Activated CD8-positive, alpha-beta memory T cell treated with anti-CD3 and anti-CD28 coated beads, Interleukin-2, amount 10 ng/mL, durations not matched to agents 7 days and 5 days (primary cell): ENCODE results near the gene SFI1. TPM values are rescaled to one million over a fixed set of nuclear protein-coding genes. Genes with fewer than 3 reads are reported as not detected.
"Not testable (repeated sequence)": the region's sequence is repeated elsewhere in the genome, so short reads cannot be mapped to it uniquely, and the experiment has no call there.

Experiments used
- ATAC-seq: fragments of 150-1000 bp; cut with Tn5 transposase; one replicate; pipeline ENCODE4 v1.10.0; 2021; ENCODE audit warnings: moderate library complexity
- CTCF ChIA-PET: fragments of 350-600 bp; sonication (Branson Sonifier 250); formaldehyde crosslinking; loops from one replicate; lab custom pipeline; 2021; ENCODE audit warnings: antibody characterized with exemption; lab: Charles Lee
- DNase-seq: peaks from one replicate; pipeline ENCODE4 v3.0.0-alpha.2; 2020
- H3K27ac Mint-ChIP-seq: one replicate; pipeline ENCODE4 v1.8.0; 2021; ENCODE audit warnings: mild to moderate bottlenecking, mixed read lengths
- H3K27me3 Mint-ChIP-seq: one replicate; pipeline ENCODE4 v1.8.0; 2021; ENCODE audit warnings: mixed read lengths
- H3K36me3 Mint-ChIP-seq: one replicate; pipeline ENCODE4 v1.8.0; 2021; ENCODE audit warnings: mild to moderate bottlenecking, mixed read lengths
- H3K4me1 Mint-ChIP-seq: one replicate; pipeline ENCODE4 v1.8.0; 2021; ENCODE audit warnings: mixed read lengths
- H3K4me3 Mint-ChIP-seq: one replicate; pipeline ENCODE4 v1.8.0; 2021; ENCODE audit warnings: mild to moderate bottlenecking, moderate library complexity, mixed read lengths
- H3K9me3 Mint-ChIP-seq: one replicate; pipeline ENCODE4 v1.8.0; 2022; ENCODE audit warnings: low read depth, mixed read lengths
- total RNA-seq, 2 experiments: library from RNA; stranded (reverse); gene quantifications; one replicate each; pipeline ENCODE4 v1.2.3, GENCODE V29; 2021

Gene SFI1
- total RNA-seq, result 100 to 1,000 TPM; 150 to 192 TPM

GRCh38 chr22:31496007-31496734, at the start of gene SFI1:
Gene SFI1, plus strand, starts transcription at chr22:31496536. Its CDS starts 11,749 bp downstream, at chr22:31508285.
- H3K27ac Mint-ChIP-seq, result peak within 1 kb of the TSS; percentile 96
- H3K27me3 Mint-ChIP-seq, result no peaks in the 10 kb centered on the region
- peak within 1 kb of the TSS; percentile 88 for H3K4me3 Mint-ChIP-seq
- no peaks in the 10 kb centered on the region for H3K9me3 Mint-ChIP-seq
- CTCF ChIA-PET, result interaction anchor here (0.7 to 1.0 kb wide), 3 partner anchors 20 to 474 kb away, joined by 3 to 4 read pairs (median 3); no protein-coding TSS in a partner anchor
- H3K4me1 Mint-ChIP-seq, result peaks cover 40% of the 10 kb centered on the region
- peaks cover 22% of the 10 kb centered on the region for H3K36me3 Mint-ChIP-seq
- ATAC-seq (peak; percentile 92), DNase-seq (peak; percentile 97)

GRCh38 chr22:31446767-31447166, 49.6 kb upstream of the SFI1 start:
- CTCF ChIA-PET, result interaction anchor here (1.2 to 1.5 kb wide), 2 partner anchors 10 to 110 kb away, joined by 3 to 4 read pairs; no protein-coding TSS in a partner anchor
- Mint-ChIP-seq H3K4me1 (peaks cover 6% of the 10 kb centered on the region), H3K27ac (no peak overlapping the region), H3K27me3 (no peaks in the 10 kb centered on the region), H3K4me3 (no peak overlapping the region), H3K9me3 (no peaks in the 10 kb centered on the region), H3K36me3 (peaks cover 22% of the 10 kb centered on the region)
- no peak for ATAC-seq
- no peak for DNase-seq

GRCh38 chr22:31447337-31447736, 49.0 kb upstream of the SFI1 start:
- DNase-seq (no peak), ATAC-seq (no peak)
- H3K9me3 Mint-ChIP-seq, result no peaks in the 10 kb centered on the region
- H3K36me3 Mint-ChIP-seq, result peaks cover 17% of the 10 kb centered on the region
- H3K4me3 Mint-ChIP-seq, result no peak overlapping the region
- CTCF ChIA-PET, result interaction anchor here (1.2 to 1.5 kb wide), 2 partner anchors 10 to 109 kb away, joined by 3 to 4 read pairs; no protein-coding TSS in a partner anchor
- H3K4me1 Mint-ChIP-seq, result peaks cover 11% of the 10 kb centered on the region
- H3K27ac Mint-ChIP-seq, result no peak overlapping the region
- H3K27me3 Mint-ChIP-seq, result no peaks in the 10 kb centered on the region

DNA sequence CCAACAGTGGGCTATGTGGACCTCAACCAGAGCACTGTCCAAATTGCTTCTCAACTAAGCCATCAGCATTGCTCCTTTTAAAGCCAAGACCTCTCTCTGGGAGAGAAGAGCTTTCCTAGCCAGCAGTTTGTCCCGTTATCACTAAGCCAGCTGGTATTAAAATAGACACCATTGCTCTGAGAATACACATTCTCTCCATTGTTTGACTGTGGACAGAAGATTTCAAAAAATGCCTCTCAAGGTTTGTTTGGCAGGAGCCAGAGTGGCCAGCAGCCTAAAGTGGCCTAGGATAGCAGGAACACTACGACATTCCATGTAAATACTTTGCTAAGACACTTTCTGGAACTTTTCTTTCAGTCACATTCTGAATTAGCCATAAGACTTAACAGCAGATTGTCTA, 48.0 kb upstream of the SFI1 start:
- CTCF ChIA-PET, result no interaction called here
- Mint-ChIP-seq H3K36me3 (peaks cover 16% of the 10 kb centered on the region), H3K4me3 (no peak overlapping the region), H3K27me3 (no peaks in the 10 kb centered on the region), H3K27ac (no peak overlapping the region), H3K9me3 (no peaks in the 10 kb centered on the region), H3K4me1 (peaks cover 13% of the 10 kb centered on the region)
- no peak for DNase-seq
- no peak for ATAC-seq

DNA sequence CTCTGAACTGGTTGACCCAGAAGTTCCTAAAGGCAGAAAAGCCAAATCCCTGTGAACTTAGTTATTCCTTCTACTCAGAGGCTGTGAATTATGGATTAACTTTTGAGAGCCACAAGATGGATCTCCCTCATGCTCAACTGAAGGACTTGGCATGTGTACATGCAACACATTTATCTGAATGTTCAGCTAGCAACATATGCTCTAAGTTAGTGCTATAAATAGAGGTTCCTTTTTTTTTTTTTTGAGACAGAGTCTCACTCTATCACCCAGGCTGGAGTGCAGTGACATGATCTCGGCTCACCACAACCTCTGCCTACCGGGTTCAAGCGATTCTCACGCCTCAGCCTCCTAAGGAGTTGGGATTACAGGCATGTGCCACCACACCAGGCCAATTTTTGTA, 46.8 kb upstream of the SFI1 start:
- ATAC-seq (no peak), DNase-seq (no peak)
- CTCF ChIA-PET, result no interaction called here
- H3K4me1 Mint-ChIP-seq, result peaks cover 13% of the 10 kb centered on the region
- H3K27ac Mint-ChIP-seq, result no peak overlapping the region
- H3K36me3 Mint-ChIP-seq, result peaks cover 14% of the 10 kb centered on the region
- H3K27me3 Mint-ChIP-seq, result no peaks in the 10 kb centered on the region
- no peaks in the 10 kb centered on the region for H3K9me3 Mint-ChIP-seq
- no peak overlapping the region for H3K4me3 Mint-ChIP-seq

DNA sequence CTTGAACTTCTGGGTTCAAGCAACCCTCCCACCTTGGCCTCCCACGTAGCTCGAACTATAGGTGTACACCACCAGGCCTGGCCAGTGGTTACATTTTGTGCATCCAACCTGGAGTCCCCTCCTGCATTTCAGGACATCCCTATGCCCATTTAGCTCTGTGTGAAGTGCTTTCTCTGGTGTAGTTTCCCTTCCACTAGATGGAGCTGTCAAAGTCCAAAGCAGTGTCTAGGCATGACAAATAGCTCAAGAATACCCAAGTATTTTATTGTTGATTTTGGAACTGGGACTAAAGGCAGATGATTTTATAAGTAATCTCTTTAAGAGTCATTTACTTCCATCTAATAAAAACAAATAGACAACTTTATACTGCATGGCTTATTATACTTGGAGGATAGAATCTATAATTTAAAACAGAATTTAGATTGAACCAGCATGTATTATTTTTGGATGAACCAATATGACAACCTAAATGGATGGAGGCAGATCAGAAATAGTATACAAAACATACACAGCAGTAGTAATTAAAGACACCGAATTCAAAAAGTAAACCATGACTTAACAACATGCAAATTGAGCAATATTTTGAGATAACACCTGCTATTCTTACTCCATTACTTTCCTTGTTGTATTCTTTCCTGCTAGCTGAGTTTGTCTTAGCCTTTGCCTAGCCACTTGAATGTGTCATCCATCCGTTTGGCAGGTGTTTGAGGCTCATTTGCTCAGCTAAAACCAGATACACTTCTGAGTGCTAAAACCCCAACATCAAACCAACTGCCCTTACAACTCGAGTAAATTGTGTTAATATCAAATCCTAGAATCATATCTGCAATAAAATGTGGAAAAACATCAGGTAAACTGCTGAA, 44.4 kb upstream of the SFI1 start:
- Mint-ChIP-seq H3K36me3 (peaks cover 14% of the 10 kb centered on the region), H3K27me3 (no peaks in the 10 kb centered on the region), H3K9me3 (no peaks in the 10 kb centered on the region), H3K4me3 (no peak overlapping the region), H3K4me1 (peaks cover 7% of the 10 kb centered on the region), H3K27ac (peak overlapping the region; percentile 23)
- ATAC-seq (peak; percentile 63), DNase-seq (no peak)
- CTCF ChIA-PET, result interaction anchor here (0.7 to 2.0 kb wide), 16 partner anchors 12 to 518 kb away, joined by 3 to 17 read pairs (median 4); partner anchors contain the start of genes EIF4ENIF1 and PATZ1

DNA sequence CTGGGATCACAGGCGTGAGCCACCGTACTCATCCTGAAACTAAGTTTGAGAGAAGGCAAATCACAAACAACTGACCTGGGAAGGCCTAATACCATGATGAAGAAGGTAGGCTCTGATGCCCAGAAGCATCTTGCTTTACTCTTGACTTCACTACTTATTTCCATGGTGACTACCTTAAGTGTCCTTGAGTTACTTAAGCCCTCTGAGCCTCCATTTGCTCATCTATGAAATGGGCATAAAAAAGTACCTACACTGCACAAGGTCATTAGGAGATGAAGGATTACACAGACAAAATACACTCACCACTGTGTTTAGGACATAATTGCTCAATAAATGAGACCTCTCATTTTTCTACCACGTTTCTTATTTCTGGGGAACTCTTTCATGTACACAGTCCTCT, 34.6 kb upstream of the SFI1 start:
- CTCF ChIA-PET, result no interaction called here
- Mint-ChIP-seq H3K4me1 (peaks cover 3% of the 10 kb centered on the region), H3K27ac (peak overlapping the region; percentile 13), H3K27me3 (no peaks in the 10 kb centered on the region), H3K36me3 (peaks cover 56% of the 10 kb centered on the region), H3K9me3 (no peaks in the 10 kb centered on the region), H3K4me3 (no peak overlapping the region)
- no peak for DNase-seq
- no peak for ATAC-seq

- H3K27ac Mint-ChIP-seq, result no peak overlapping the region
- CTCF ChIA-PET, result interaction anchor here (1.3 to 1.7 kb wide), 2 partner anchors 14 kb away, joined by 5 to 6 read pairs; no protein-coding TSS in a partner anchor
- H3K4me3 Mint-ChIP-seq, result no peak overlapping the region
- no peak for DNase-seq
- H3K9me3 Mint-ChIP-seq, result no peaks in the 10 kb centered on the region
- H3K4me1 Mint-ChIP-seq, result peaks cover 3% of the 10 kb centered on the region
- no peaks in the 10 kb centered on the region for H3K27me3 Mint-ChIP-seq
- no peak for ATAC-seq
- H3K36me3 Mint-ChIP-seq, result peaks cover 59% of the 10 kb centered on the region
Observed at GRCh38 chr22:31465307-31465706, 31.0 kb upstream of the SFI1 start.

DNA sequence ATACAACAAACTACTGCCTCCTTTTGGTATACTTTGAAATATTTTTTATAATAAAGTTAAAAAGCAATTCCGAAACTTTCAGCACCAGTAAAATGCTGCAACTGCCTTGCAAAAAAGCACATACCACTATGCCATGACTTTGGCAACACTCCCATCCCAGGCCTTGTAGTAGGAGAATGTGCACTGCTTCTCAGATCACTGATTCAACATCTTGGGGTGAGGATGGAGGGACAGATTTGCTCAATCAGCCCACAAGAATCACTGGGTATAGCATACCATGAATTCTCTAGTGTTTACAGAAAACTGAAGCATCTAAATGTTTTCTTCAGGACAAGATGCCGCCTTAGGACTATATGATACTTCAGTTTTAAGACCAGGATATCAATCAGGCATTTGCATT, 21.6 kb upstream of the SFI1 start:
- Mint-ChIP-seq H3K27me3 (no peaks in the 10 kb centered on the region), H3K27ac (no peak overlapping the region), H3K4me1 (peaks cover 16% of the 10 kb centered on the region), H3K4me3 (no peak overlapping the region), H3K9me3 (no peaks in the 10 kb centered on the region), H3K36me3 (peaks cover 36% of the 10 kb centered on the region)
- CTCF ChIA-PET, result no interaction called here
- DNase-seq (no peak), ATAC-seq (no peak)

DNA sequence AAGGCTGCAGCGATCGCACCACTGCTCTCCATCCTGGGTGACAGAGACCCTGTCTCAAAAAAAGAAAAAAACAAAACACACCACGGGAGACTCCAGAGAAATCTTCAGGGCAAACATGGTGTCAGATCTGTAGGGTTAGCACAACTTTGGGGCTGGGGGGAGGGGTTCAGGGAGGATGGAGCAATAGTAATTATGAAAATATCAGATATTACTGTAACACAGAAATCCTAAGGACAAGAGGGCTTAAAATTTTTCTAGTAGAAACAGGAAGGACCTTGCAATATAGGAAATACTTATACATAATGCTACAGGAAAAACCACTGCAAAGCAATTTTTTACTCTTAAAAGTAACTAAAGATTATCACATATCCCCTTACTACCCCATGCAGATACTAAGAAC, 20.5 kb upstream of the SFI1 start:
- H3K36me3 Mint-ChIP-seq, result peaks cover 42% of the 10 kb centered on the region
- no peaks in the 10 kb centered on the region for H3K9me3 Mint-ChIP-seq
- H3K27me3 Mint-ChIP-seq, result no peaks in the 10 kb centered on the region
- DNase-seq, result no peak
- H3K4me3 Mint-ChIP-seq, result no peak overlapping the region
- CTCF ChIA-PET, result no interaction called here
- H3K4me1 Mint-ChIP-seq, result peaks cover 16% of the 10 kb centered on the region
- ATAC-seq, result no peak
- H3K27ac Mint-ChIP-seq, result no peak overlapping the region

GRCh38 chr22:31477329-31477728, 19.0 kb upstream of the SFI1 start:
- CTCF ChIA-PET, result no interaction called here
- DNase-seq, result no peak

DNA sequence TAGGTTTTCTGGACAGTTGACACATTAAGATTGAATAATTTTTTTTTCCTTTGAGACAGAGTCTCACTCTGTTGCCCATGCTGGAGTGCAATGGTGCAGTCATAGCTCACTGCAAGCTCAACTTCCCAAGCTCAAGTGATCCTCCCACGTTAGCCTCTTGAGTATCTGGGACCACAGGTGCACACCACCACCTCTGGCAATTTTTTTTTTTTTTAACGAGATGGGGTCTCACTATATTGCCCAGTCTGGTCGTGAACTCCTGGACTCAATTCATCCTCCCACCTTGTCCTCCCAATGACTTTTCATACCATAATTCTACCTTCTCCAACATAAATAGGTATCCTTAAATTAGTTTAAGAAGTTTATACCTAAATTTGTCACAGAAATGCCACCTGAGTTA, 15.2 kb upstream of the SFI1 start:
- Mint-ChIP-seq H3K4me3 (no peak overlapping the region), H3K27me3 (no peaks in the 10 kb centered on the region), H3K4me1 (peaks cover 27% of the 10 kb centered on the region), H3K9me3 (no peaks in the 10 kb centered on the region), H3K36me3 (peaks cover 65% of the 10 kb centered on the region), H3K27ac (no peak overlapping the region)
- DNase-seq, result no peak
- no peak for ATAC-seq
- CTCF ChIA-PET, result no interaction called here

More at GRCh38 chr22:31477329-31477728, 19.0 kb upstream of the SFI1 start:
- ATAC-seq, result no peak
- Mint-ChIP-seq H3K9me3 (no peaks in the 10 kb centered on the region), H3K36me3 (peaks cover 44% of the 10 kb centered on the region), H3K27ac (no peak overlapping the region), H3K4me1 (peaks cover 16% of the 10 kb centered on the region), H3K4me3 (no peak overlapping the region), H3K27me3 (no peaks in the 10 kb centered on the region)

- H3K27ac Mint-ChIP-seq, ATAC-seq, CTCF ChIA-PET, DNase-seq, H3K4me3 Mint-ChIP-seq, H3K9me3 Mint-ChIP-seq, H3K27me3 Mint-ChIP-seq: not testable (repeated sequence)
- peaks cover 28% of the 10 kb centered on the region for H3K4me1 Mint-ChIP-seq
- peaks cover 66% of the 10 kb centered on the region for H3K36me3 Mint-ChIP-seq
Observed at GRCh38 chr22:31482470-31482869, 13.9 kb upstream of the SFI1 start.
